GM18511 (cell line): ENCODE data around the gene ACY1.

Source experiments
- ATAC-seq: cut with Tn5 transposase; IDR thresholded peaks from one replicate; pipeline ENCODE4 v1.9.1; 2021; ENCODE audit warnings: mild to moderate bottlenecking, moderate library complexity; ENCODE audit not compliant: unreplicated experiment

Gene ACY1

GRCh38 chr3:52004163-52004787 lies 20.9 kb downstream of the ACY1 start:
- no peak for ATAC-seq

- ATAC-seq: no peak
These were observed 21.6 kb downstream of the ACY1 start for GRCh38 chr3:52004906-52005395.

- ATAC-seq: no peak
These were observed 22.2 kb downstream of the ACY1 start for GRCh38 chr3:52005571-52005986.

- no peak for ATAC-seq
These were observed 22.9 kb downstream of the ACY1 start for GRCh38 chr3:52006017-52006819.

GRCh38 chr3:52006820-52007133 lies 23.4 kb downstream of the ACY1 start:
- no peak for ATAC-seq

GRCh38 chr3:52007291-52007690 lies 24.0 kb downstream of the ACY1 start:
- no peak for ATAC-seq

GRCh38 chr3:52010431-52010830 lies 27.1 kb downstream of the ACY1 start:
- no peak for ATAC-seq

GRCh38 chr3:52012699-52013098 lies 29.4 kb downstream of the ACY1 start:
- no peak for ATAC-seq

- ATAC-seq: no peak
These were observed 30.7 kb downstream of the ACY1 start for GRCh38 chr3:52013802-52014598.

- ATAC-seq: no peak
These were observed 31.3 kb downstream of the ACY1 start for GRCh38 chr3:52014613-52015012.

- no peak for ATAC-seq
These were observed 32.3 kb downstream of the ACY1 start for GRCh38 chr3:52015438-52016228.

- ATAC-seq: no peak
These were observed 34.3 kb downstream of the ACY1 start for GRCh38 chr3:52017586-52017985.

- no peak for ATAC-seq
These were observed 35.1 kb downstream of the ACY1 start for GRCh38 chr3:52018319-52019000.

GRCh38 chr3:52019352-52020080 lies 36.2 kb downstream of the ACY1 start:
- no peak for ATAC-seq

GRCh38 chr3:52020796-52021195 lies 37.5 kb downstream of the ACY1 start:
- no peak for ATAC-seq

GRCh38 chr3:52021489-52022268 lies 38.3 kb downstream of the ACY1 start:
- no peak for ATAC-seq

GRCh38 chr3:52022323-52023100 lies 39.2 kb downstream of the ACY1 start:
- ATAC-seq: no peak

- ATAC-seq: peak; percentile 6
These were observed 39.9 kb downstream of the ACY1 start for GRCh38 chr3:52023101-52023770.
